SK-N-SH treated with all-trans-retinoic acid at 6 μM for 48 hours (cell line): ENCODE data around the gene DTD1.

Experiments
- ATAC-seq: fragments of 200-7000 bp; cut with Tn5 transposase; 3 replicates; pipeline ENCODE4 v1.9.1; 2020; ENCODE audit warnings: mild to moderate bottlenecking, moderate library complexity
- ARNTL ChIP-seq: fragments of 450-650 bp; formaldehyde crosslinking; IDR thresholded peaks from 2 replicates; pipeline ENCODE4 v1.5.0; 2020; ENCODE audit warnings: low read depth, mild to moderate bottlenecking, moderate library complexity, borderline replicate concordance
- BACH2 ChIP-seq: fragments of 250-450 bp; sonication (Bioruptor Pico); IDR thresholded peaks from 2 replicates; pipeline ENCODE4 v1.9.0; 2021; ENCODE audit warnings: mild to moderate bottlenecking, borderline replicate concordance
- CREB5 ChIP-seq: fragments of 250-450 bp; sonication (Bioruptor Pico); IDR thresholded peaks from 2 replicates; pipeline ENCODE4 v1.5.1; 2020; ENCODE audit warnings: low read depth, mild to moderate bottlenecking, moderate library complexity
- CSDC2 ChIP-seq: fragments of 250-450 bp; sonication (Bioruptor Pico); IDR thresholded peaks from 2 replicates; pipeline ENCODE4 v1.5.0; 2020; ENCODE audit warnings: mild to moderate bottlenecking, moderate library complexity
- ESRRG ChIP-seq: fragments of 250-450 bp; sonication (Bioruptor Pico); IDR thresholded peaks from 2 replicates; pipeline ENCODE4 v1.6.1; 2021; ENCODE audit warnings: mild to moderate bottlenecking
- GLIS3 ChIP-seq: fragments of 250-450 bp; sonication (Bioruptor Pico); IDR thresholded peaks from 2 replicates; pipeline ENCODE4 v1.5.0; 2020; ENCODE audit warnings: mild to moderate bottlenecking, moderate library complexity
- ISL1 ChIP-seq: fragments of 250-450 bp; sonication (Bioruptor Pico); IDR thresholded peaks from 2 replicates; pipeline ENCODE4 v2.1.2; 2022; ENCODE audit warnings: mild to moderate bottlenecking, moderate library complexity
- OSR1 ChIP-seq: fragments of 250-450 bp; sonication (Bioruptor Pico); IDR thresholded peaks from 2 replicates; pipeline ENCODE4 v1.8.0; 2022; ENCODE audit warnings: moderate library complexity, mild to moderate bottlenecking, inconsistent platforms
- PATZ1 ChIP-seq: fragments of 250-450 bp; sonication (Bioruptor Pico); IDR thresholded peaks from 2 replicates; pipeline ENCODE4 v1.8.0; 2020; ENCODE audit warnings: mild to moderate bottlenecking, moderate library complexity, borderline replicate concordance
- POU6F1 ChIP-seq: fragments of 250-450 bp; sonication (Bioruptor Pico); IDR thresholded peaks from 2 replicates; pipeline ENCODE4 v1.8.0; 2021; ENCODE audit warnings: low read depth, mild to moderate bottlenecking, moderate library complexity, borderline replicate concordance
- PPARA ChIP-seq: fragments of 250-450 bp; sonication (Bioruptor Pico); IDR thresholded peaks from 2 replicates; pipeline ENCODE4 v1.5.0; 2020; ENCODE audit warnings: mild to moderate bottlenecking, borderline replicate concordance
- RARB ChIP-seq: fragments of 250-450 bp; sonication (Bioruptor Pico); IDR thresholded peaks from 2 replicates; pipeline ENCODE4 v1.8.0; 2021; ENCODE audit warnings: mild to moderate bottlenecking, moderate library complexity
- SNAI2 ChIP-seq: fragments of 250-450 bp; sonication (Bioruptor Pico); IDR thresholded peaks from 2 replicates; pipeline ENCODE4 v1.5.0; 2020; ENCODE audit warnings: mild to moderate bottlenecking, moderate library complexity
- TOX ChIP-seq: fragments of 250-450 bp; sonication (Bioruptor Pico); IDR thresholded peaks from 2 replicates; pipeline ENCODE4 v1.8.0; 2021; ENCODE audit warnings: mild to moderate bottlenecking, moderate library complexity, borderline replicate concordance
- TSHZ2 ChIP-seq: fragments of 250-450 bp; sonication (Bioruptor Pico); IDR thresholded peaks from 2 replicates; pipeline ENCODE4 v1.5.0; 2020; ENCODE audit warnings: mild to moderate bottlenecking, moderate library complexity
- ZC3H10 ChIP-seq: fragments of 250-450 bp; sonication (Bioruptor Pico); IDR thresholded peaks from 2 replicates; pipeline ENCODE4 v1.5.1; 2021; ENCODE audit warnings: mild to moderate bottlenecking, moderate library complexity
- ZFP3 ChIP-seq: fragments of 250-450 bp; sonication (Bioruptor Pico); IDR thresholded peaks from 2 replicates; pipeline ENCODE4 v1.5.0; 2020; ENCODE audit warnings: mild to moderate bottlenecking, moderate library complexity
- ZNF565 ChIP-seq: fragments of 450-650 bp; formaldehyde crosslinking; conservative IDR thresholded peaks from 2 replicates; pipeline ENCODE4 v1.5.0; 2020; ENCODE audit warnings: low read depth, mild to moderate bottlenecking, moderate library complexity
- ZNF70 ChIP-seq: fragments of 450-650 bp; formaldehyde crosslinking; IDR thresholded peaks from 2 replicates; pipeline ENCODE4 v1.5.0; 2020; ENCODE audit warnings: mild to moderate bottlenecking, moderate library complexity
- TF ChIP-seq, protein P1 (sequence below): fragments of 250-450 bp; sonication (Bioruptor Pico); IDR thresholded peaks from 2 replicates; pipeline ENCODE4 v1.5.1; 2021; ENCODE audit warnings: mild to moderate bottlenecking, moderate library complexity

The DTD1 gene

GRCh38 chr20:18692447-18692846, 104.6 kb downstream of the DTD1 start:
- no peak for TF ChIP-seq SNAI2 (CRISPR knock-in tag)
- TF ChIP-seq CSDC2 (CRISPR knock-in tag): no peak
- TF ChIP-seq ISL1 (CRISPR knock-in tag): peak; percentile 48
- TF ChIP-seq, all 23 proteins: peak for 1
- peak; percentile 61 for ATAC-seq

DNA sequence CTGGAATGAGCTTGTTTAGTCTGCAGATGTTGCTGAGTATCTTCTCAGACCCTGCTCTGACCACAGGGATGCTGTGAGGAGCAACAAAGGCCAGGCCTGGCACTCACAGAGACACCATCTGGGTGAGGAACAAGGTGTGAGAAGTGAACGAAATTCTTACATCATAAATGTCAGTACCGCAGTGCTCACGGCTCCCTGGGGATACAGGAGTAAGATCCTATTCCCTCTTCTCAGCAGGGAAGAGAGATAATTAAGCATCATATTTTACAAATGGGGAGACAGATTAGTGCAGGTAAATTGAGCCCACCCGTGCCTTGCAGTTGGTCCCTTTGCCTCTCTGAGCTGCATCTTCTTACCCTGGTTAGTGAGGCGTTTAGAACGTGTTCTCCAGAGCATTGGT, 106.2 kb downstream of the DTD1 start:
- TF ChIP-seq ARNTL (CRISPR knock-in tag) (no peak), POU6F1 (CRISPR knock-in tag) (no peak), CSDC2 (CRISPR knock-in tag) (no peak), PATZ1 (no peak)
- no peak for ATAC-seq

DNA sequence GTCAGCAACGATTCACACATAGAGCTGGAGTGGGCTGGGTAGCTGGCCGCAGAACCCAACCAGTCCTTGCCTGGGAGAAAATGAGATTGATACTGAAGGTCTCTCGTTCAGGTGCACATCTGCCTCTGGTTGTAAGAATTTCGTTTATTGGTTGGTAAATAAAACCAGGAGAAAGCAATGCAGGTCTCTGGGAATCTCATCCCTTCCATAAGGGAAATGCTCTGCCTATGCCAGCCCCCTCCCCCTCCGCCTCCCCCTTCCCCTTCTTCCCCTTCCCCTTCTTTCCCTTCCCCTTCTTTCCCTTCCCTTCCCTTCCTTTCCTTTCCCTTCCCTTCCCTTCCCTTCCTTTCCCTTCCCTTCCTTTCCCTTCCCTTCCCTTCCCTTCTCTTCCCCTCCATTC, 107.3 kb downstream of the DTD1 start:
- ATAC-seq: no peak
- no peak for TF ChIP-seq PATZ1
- TF ChIP-seq ESRRG (CRISPR knock-in tag): no peak
- TF ChIP-seq ISL1 (CRISPR knock-in tag): no peak
- no peak for TF ChIP-seq RARB
- TF ChIP-seq POU6F1 (CRISPR knock-in tag): no peak
- no peak for TF ChIP-seq ZC3H10
- TF ChIP-seq ZNF70 (CRISPR knock-in tag): no peak
- no peak for TF ChIP-seq GLIS3 (CRISPR knock-in tag)
- no peak for TF ChIP-seq CREB5 (CRISPR knock-in tag)
- TF ChIP-seq, protein P1, sequence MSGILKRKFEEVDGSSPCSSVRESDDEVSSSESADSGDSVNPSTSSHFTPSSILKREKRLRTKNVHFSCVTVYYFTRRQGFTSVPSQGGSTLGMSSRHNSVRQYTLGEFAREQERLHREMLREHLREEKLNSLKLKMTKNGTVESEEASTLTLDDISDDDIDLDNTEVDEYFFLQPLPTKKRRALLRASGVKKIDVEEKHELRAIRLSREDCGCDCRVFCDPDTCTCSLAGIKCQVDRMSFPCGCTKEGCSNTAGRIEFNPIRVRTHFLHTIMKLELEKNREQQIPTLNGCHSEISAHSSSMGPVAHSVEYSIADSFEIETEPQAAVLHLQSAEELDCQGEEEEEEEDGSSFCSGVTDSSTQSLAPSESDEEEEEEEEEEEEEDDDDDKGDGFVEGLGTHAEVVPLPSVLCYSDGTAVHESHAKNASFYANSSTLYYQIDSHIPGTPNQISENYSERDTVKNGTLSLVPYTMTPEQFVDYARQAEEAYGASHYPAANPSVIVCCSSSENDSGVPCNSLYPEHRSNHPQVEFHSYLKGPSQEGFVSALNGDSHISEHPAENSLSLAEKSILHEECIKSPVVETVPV (CRISPR knock-in tag): no peak
- TF ChIP-seq OSR1 (CRISPR knock-in tag): no peak
- no peak for TF ChIP-seq PPARA
- no peak for TF ChIP-seq ZNF565 (CRISPR knock-in tag)
- no peak for TF ChIP-seq TSHZ2 (CRISPR knock-in tag)
- no peak for TF ChIP-seq TOX
- TF ChIP-seq BACH2: no peak
- TF ChIP-seq ZFP3 (CRISPR knock-in tag): no peak
